Keratinocyte (primary cell): Measurements from ENCODE around the gene PCDH7. TPM values are rescaled to one million over a fixed set of nuclear protein-coding genes. Genes with fewer than 3 reads are reported as not detected.
A peak's percentile ranks its signal among the peaks of the same experiment; 100 is the strongest.

ENCODE experiments used
- DNase-seq: peaks from one replicate; pipeline ENCODE4 v3.0.0-alpha.2; 2011; ENCODE audit warnings: low read depth, missing footprints, low spot score
- FAIRE-seq: peaks from 2 replicates; lab custom pipeline; 2011; peaks lifted over from hg19 to GRCh38; lab: Jason Lieb, UNC
- H2AFZ ChIP-seq: 2 replicates; pipeline ENCODE4 v1.6.0; 2012; ENCODE audit warnings: low read length, control low read depth, inconsistent platforms; ENCODE audit not compliant: control insufficient read depth
- H3K27ac ChIP-seq: 2 replicates; pipeline ENCODE4 v1.5.1; 2011; ENCODE audit warnings: low read length; ENCODE audit not compliant: control insufficient read depth, insufficient read depth
- H3K27me3 ChIP-seq: 3 replicates; pipeline ENCODE4 v1.6.0; 2011; ENCODE audit warnings: low read length; ENCODE audit not compliant: control insufficient read depth, insufficient read depth; ENCODE audit errors: extremely low read depth
- H3K36me3 ChIP-seq, 2 experiments: 2 replicates in 1 of 2; 3 replicates in 1 of 2; pipeline ENCODE4 v1.5.1; 2011; ENCODE audit warnings: low read length in 2 of 2, mild to moderate bottlenecking in 1 of 2; ENCODE audit not compliant: control insufficient read depth in 2 of 2, insufficient read depth in 2 of 2; ENCODE audit errors: extremely low read depth in 1 of 2
- H3K4me1 ChIP-seq: 3 replicates; pipeline ENCODE4 v1.5.1; 2011; ENCODE audit warnings: low read length; ENCODE audit not compliant: control insufficient read depth, insufficient read depth; ENCODE audit errors: extremely low read depth
- H3K4me2 ChIP-seq: 3 replicates; pipeline ENCODE4 v1.6.0; 2011; ENCODE audit warnings: low read depth, low read length; ENCODE audit not compliant: control insufficient read depth, insufficient read depth; ENCODE audit errors: extremely low read depth
- H3K4me3 ChIP-seq, 3 experiments: fragments of 200-600 bp in 1 of 3; sonication (generic) in 1 of 3; 2 replicates in 2 of 3; 3 replicates in 1 of 3; pipeline ENCODE4 v1.5.1; 2011 to 2016; ENCODE audit warnings: low read length in 3 of 3, mild to moderate bottlenecking in 3 of 3, control low read depth in 2 of 3, inconsistent platforms in 1 of 3, low read depth in 1 of 3, mixed read lengths in 1 of 3, mixed run types in 1 of 3, moderate library complexity in 1 of 3; ENCODE audit not compliant: control insufficient read depth in 2 of 3, insufficient read depth in 2 of 3; ENCODE audit errors: extremely low read depth in 1 of 3
- H3K79me2 ChIP-seq: 2 replicates; pipeline ENCODE4 v1.6.0; 2012; ENCODE audit warnings: low read length; ENCODE audit not compliant: control insufficient read depth, insufficient read depth
- H3K9ac ChIP-seq: 3 replicates; pipeline ENCODE4 v1.6.0; 2011; ENCODE audit warnings: low read length; ENCODE audit not compliant: control insufficient read depth, insufficient read depth; ENCODE audit errors: extremely low read depth
- H3K9me1 ChIP-seq: 3 replicates; pipeline ENCODE4 v1.6.0; 2011; ENCODE audit warnings: low read length; ENCODE audit not compliant: control insufficient read depth, insufficient read depth; ENCODE audit errors: extremely low read depth
- H3K9me3 ChIP-seq: 2 replicates; pipeline ENCODE4 v1.5.1; 2012; ENCODE audit warnings: low read depth, low read length; ENCODE audit not compliant: control insufficient read depth
- H4K20me1 ChIP-seq: 3 replicates; pipeline ENCODE4 v1.6.0; 2011; ENCODE audit warnings: low read length; ENCODE audit not compliant: control insufficient read depth, insufficient read depth; ENCODE audit errors: extremely low read depth
- CTCF ChIP-seq, 3 experiments: IDR thresholded peaks in 1 of 3; conservative IDR thresholded peaks in 1 of 3; optimal IDR thresholded peaks in 1 of 3; 2 replicates in 2 of 3; 3 replicates in 1 of 3; pipeline versions ENCODE3 to v1.5.1; 2011; ENCODE audit warnings: low read length in 3 of 3, mild to moderate bottlenecking in 3 of 3, moderate library complexity in 2 of 3, control low read depth in 1 of 3, inconsistent platforms in 1 of 3; ENCODE audit not compliant: insufficient read depth in 2 of 3; ENCODE audit errors: extremely low read depth in 1 of 3
- EZH2 ChIP-seq: IDR thresholded peaks from one replicate; pipeline ENCODE4 v1.6.1; 2012; ENCODE audit warnings: inconsistent platforms, mild to moderate bottlenecking, low read length, moderate library complexity
- dilution Hi-C: fragments of 300-500 bp; cut with MboI; formaldehyde crosslinking; loops from one replicate; pipeline ENCODE4 v1.7.0; 2020; ENCODE audit warnings: low sequenced_read_pairs; ENCODE audit not compliant: extremely low pct_ligation_motif_present
- polyA plus RNA-seq, 5 experiments: library from polyadenylated mRNA; depleted of rRNA in 3 of 5; stranded (reverse) in 3 of 5; stranded (forward) in 1 of 5; unstranded in 1 of 5; fragments of >200 nt; gene quantifications; 1 replicate in 1 of 5; 2 replicates in 3 of 5; 3 replicates in 1 of 5; pipeline versions ENCODE4 v1.2.1 to v1.2.3, GENCODE V29; 2011 to 2012; ENCODE audit warnings: missing spikeins in 2 of 5, low read depth in 1 of 5, low replicate concordance in 1 of 5

PCDH7 gene
- polyA plus RNA-seq, 1 donor (not counting 4 experiments of a cell fraction or from before 2014, with no cell fraction given), result 28.1 TPM

DNA sequence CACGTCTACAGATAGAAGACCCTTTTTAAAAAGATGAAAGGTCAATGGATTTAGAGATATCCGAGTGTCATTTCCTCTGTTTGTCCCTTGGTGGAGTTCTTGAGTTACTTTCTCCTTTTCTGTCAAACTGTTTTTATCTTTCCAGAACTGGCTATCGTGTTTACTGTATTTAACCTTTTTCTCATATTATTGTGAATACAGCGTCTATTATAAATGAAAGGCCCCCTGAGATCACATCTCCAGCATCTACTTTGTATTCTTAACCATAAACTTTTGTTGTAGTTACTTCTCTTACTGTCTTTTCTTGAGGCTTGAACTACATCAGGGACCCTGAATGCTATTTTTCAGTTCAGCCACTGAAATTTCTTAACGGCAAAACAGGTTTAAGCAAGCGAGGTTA, 4.0 kb upstream of the PCDH7 start:
- Histone ChIP-seq H3K9ac (peak overlapping the region; percentile 40), H3K27ac (no peak overlapping the region), H2AFZ (peak overlapping the region; percentile 17), H3K27me3 (no peaks in the 10 kb centered on the region), H3K79me2 (peaks cover 9% of the 10 kb centered on the region), H3K4me2 (peak overlapping the region; percentile 83), H3K9me1 (no peaks in the 10 kb centered on the region), H3K9me3 (no peaks in the 10 kb centered on the region), H4K20me1 (no peaks in the 10 kb centered on the region), H3K36me3 (no peaks in the 10 kb centered on the region), H3K4me3 (peak overlapping the region in 2 of 3 experiments; percentile 62 to 63), H3K4me1 (peaks cover 5% of the 10 kb centered on the region)
- dilution Hi-C loops, result no loop called here
- FAIRE-seq, result peak; percentile 58
- DNase-seq, result no peak
- peak in 2 of 3 experiments; percentile 33 to 55 for TF ChIP-seq CTCF (optimal IDR thresholded peaks at IDR 0.05 in 1 of 3, IDR thresholded peaks at IDR 0.05 in 1 of 3, conservative IDR thresholded peaks at IDR 0.05 in 1 of 3; ENCODE audit: extremely low read depth in 1 of 3, insufficient read depth in 2 of 3, low read length in 3 of 3)
- TF ChIP-seq EZH2, result no peak

DNA sequence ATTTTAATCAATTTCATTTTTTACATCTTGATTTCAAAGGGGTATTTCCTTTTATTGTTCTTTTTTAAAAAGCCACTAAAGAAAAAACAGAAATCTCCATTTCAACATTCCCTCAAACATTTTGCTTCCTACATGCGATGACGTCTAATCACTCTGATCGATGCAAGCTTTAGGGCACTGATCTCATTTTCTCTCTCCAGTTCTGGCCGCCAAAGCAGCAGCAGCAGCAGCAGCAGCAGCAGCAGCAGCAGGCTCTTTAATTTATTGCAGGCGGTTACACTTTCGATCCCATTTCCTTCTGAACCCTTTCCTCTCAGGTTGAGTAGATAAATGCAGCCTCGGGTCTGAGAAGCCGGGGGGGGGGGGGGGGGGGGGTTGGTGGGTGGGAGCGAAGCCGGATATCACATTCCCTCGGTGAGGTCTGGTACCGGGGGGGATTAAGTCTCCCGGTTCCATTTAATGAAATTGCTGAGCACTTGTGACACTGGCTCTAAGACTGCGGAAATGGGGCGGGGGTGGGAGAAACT, 3.4 kb upstream of the PCDH7 start:
- Histone ChIP-seq H2AFZ (peak overlapping the region; percentile 91), H3K36me3 (no peaks in the 10 kb centered on the region), H3K9ac (peak overlapping the region; percentile 81), H3K9me3 (no peaks in the 10 kb centered on the region), H4K20me1 (no peaks in the 10 kb centered on the region), H3K4me1 (peaks cover 5% of the 10 kb centered on the region), H3K79me2 (peaks cover 15% of the 10 kb centered on the region), H3K4me2 (peak overlapping the region; percentile 88), H3K27me3 (no peaks in the 10 kb centered on the region), H3K4me3 (peak overlapping the region; percentile 55 to 97 (median 77)), H3K9me1 (no peaks in the 10 kb centered on the region), H3K27ac (peak overlapping the region; percentile 76)
- dilution Hi-C loops, result no loop called here
- TF ChIP-seq CTCF (optimal IDR thresholded peaks at IDR 0.05 in 1 of 3, IDR thresholded peaks at IDR 0.05 in 1 of 3, conservative IDR thresholded peaks at IDR 0.05 in 1 of 3; ENCODE audit: extremely low read depth in 1 of 3, insufficient read depth in 2 of 3, low read length in 3 of 3) (no peak), EZH2 (no peak)
- DNase-seq (no peak), FAIRE-seq (no peak)
